ENCODE measurements around the gene ODF4.

DNA sequence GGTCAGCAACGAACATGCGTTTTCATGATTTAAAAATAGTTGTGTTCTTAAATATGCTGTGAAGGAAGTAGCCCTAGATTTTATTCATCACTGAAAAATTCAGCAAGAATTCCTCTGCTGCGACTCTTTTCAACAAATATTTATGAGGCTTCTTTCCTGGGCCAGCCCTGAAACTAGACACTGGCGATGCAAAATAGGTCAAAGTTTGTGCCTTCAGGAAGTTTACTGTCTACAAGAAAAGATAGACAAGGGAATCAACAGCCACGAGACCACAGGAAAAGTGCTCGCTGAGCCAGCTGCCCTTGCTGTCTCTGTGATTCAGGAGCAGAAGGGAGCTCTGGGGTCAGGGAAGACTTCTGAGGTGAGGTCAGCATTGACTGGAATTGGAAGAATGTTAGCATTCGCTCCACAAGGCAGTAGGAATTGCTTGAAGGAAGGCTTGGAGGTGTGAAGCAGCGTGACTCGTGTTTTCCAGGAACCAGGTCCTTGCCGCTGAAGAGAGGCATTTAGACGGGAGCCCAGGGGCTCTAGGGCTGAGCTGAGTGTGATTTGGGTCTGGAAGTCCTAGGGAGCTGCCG lies 45.2 kb downstream of the ODF4 start:
- TF ChIP-seq, protein P1, sequence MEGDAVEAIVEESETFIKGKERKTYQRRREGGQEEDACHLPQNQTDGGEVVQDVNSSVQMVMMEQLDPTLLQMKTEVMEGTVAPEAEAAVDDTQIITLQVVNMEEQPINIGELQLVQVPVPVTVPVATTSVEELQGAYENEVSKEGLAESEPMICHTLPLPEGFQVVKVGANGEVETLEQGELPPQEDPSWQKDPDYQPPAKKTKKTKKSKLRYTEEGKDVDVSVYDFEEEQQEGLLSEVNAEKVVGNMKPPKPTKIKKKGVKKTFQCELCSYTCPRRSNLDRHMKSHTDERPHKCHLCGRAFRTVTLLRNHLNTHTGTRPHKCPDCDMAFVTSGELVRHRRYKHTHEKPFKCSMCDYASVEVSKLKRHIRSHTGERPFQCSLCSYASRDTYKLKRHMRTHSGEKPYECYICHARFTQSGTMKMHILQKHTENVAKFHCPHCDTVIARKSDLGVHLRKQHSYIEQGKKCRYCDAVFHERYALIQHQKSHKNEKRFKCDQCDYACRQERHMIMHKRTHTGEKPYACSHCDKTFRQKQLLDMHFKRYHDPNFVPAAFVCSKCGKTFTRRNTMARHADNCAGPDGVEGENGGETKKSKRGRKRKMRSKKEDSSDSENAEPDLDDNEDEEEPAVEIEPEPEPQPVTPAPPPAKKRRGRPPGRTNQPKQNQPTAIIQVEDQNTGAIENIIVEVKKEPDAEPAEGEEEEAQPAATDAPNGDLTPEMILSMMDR (IDR thresholded peaks at IDR 0.05): no peak
- TF ChIP-seq POLR2A (IDR thresholded peaks at IDR 0.05): no peak

Data from Peyer's patch (tissue), 4 donors.